ENCODE measurements around the gene MFAP1. TPM values are rescaled to one million over a fixed set of nuclear protein-coding genes. Genes with fewer than 3 reads are reported as not detected.
"Not testable (repeated sequence)": the region's sequence is repeated elsewhere in the genome, so short reads cannot be mapped to it uniquely, and the experiment has no call there.

MFAP1 gene
- total and polyA plus RNA-seq, 4 donors, result 7.9 to 8.3 (median 8.1) TPM

- not testable (repeated sequence) for H3K27ac ChIP-seq (ENCODE audit: low read depth in 1 of 2, low read length in 2 of 2); H3K9ac ChIP-seq (ENCODE audit: low read depth in 1 of 2, low read length in 2 of 2); H3K36me3 ChIP-seq (ENCODE audit: control insufficient read depth in 4 of 4, insufficient read depth in 3 of 4, low read depth in 1 of 4, low read length in 3 of 4); H3K4me3 ChIP-seq (ENCODE audit: low read depth in 1 of 3, low read length in 3 of 3); H3K9me3 ChIP-seq (ENCODE audit: control insufficient read depth in 4 of 4, low read length in 3 of 4); H3K4me1 ChIP-seq (ENCODE audit: control insufficient read depth in 4 of 4, insufficient read depth in 4 of 4, low read length in 3 of 4); DNase-seq (ENCODE audit: low spot score); H3K27me3 ChIP-seq (ENCODE audit: control insufficient read depth in 4 of 4, insufficient read depth in 4 of 4, low read length in 3 of 4)
- WGBS, result 96% methylated on average over 14 of the region's 14 CpGs
Measured at GRCh38 chr15:43831519-43832052, 7.1 kb upstream of the MFAP1 start.

DNA sequence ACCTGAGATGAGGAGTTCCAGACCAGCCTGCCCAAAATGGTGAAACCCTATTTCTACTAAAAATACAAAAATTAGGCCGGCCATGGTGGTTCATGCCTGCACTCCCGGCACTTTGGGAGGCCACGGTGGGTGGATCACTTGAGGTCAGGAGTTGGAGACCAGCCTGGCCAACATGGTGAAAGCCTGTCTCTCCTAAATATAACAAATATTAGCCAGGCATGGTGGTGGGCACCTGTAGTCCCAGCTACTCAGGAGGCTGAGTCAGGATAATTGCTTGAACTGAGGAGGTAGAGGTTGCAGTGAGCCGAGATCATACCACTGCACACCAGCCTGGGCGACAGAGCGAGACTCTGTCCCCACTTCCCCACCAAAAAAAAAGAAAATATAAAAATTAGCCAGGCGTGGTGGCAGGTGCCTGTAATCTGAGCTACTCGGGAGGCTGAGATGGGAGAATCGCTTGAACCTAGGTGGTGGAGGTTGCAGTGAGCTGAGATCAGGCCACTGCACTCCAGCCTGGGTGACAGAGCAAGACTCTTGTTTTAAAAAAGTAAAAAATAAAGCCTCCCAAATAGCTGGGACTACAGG, 6.3 kb upstream of the MFAP1 start:
- not testable (repeated sequence) for H3K9me3 ChIP-seq (ENCODE audit: control insufficient read depth in 4 of 4, low read length in 3 of 4); H3K4me1 ChIP-seq (ENCODE audit: control insufficient read depth in 4 of 4, insufficient read depth in 4 of 4, low read length in 3 of 4); DNase-seq (ENCODE audit: low spot score); H3K4me3 ChIP-seq (ENCODE audit: low read depth in 1 of 3, low read length in 3 of 3); H3K27me3 ChIP-seq (ENCODE audit: control insufficient read depth in 4 of 4, insufficient read depth in 4 of 4, low read length in 3 of 4); H3K9ac ChIP-seq (ENCODE audit: low read depth in 1 of 2, low read length in 2 of 2); H3K36me3 ChIP-seq (ENCODE audit: control insufficient read depth in 4 of 4, insufficient read depth in 3 of 4, low read depth in 1 of 4, low read length in 3 of 4); H3K27ac ChIP-seq (ENCODE audit: low read depth in 1 of 2, low read length in 2 of 2)
- WGBS, result 97% methylated on average over 9 of the region's 9 CpGs

DNA sequence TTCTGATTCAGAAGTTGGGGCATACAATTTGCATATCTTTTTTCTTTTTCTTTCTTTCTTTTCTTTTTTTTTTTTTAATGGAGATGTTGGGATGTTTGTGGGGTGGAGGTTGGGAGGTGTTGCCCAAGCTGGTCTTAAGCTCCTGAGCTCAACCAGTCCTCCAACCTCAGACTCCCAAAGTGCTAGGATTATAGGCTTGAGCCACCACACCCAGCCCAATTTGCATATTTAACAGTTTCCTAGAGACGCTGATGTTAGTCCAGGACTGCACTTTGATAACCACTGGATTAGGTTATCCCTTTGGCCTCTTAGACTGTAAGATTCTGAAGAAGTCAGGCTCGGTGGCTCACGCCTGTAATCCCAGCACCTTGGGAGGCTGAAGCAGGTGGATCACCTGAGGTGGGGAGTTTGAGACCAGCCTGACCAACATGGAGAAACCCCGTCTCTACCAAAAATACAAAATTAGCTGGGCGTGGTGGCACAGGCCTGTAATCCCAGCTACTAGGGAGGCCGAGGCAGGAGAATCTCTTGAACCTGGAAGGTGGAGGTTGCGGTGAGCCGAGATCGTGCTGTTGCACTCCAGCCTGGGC, 5.6 kb upstream of the MFAP1 start:
- WGBS, result 95% methylated on average over 9 of the region's 9 CpGs
- not testable (repeated sequence) for H3K9me3 ChIP-seq (ENCODE audit: control insufficient read depth in 4 of 4, low read length in 3 of 4); H3K9ac ChIP-seq (ENCODE audit: low read depth in 1 of 2, low read length in 2 of 2); H3K27ac ChIP-seq (ENCODE audit: low read depth in 1 of 2, low read length in 2 of 2); H3K36me3 ChIP-seq (ENCODE audit: control insufficient read depth in 4 of 4, insufficient read depth in 3 of 4, low read depth in 1 of 4, low read length in 3 of 4); H3K27me3 ChIP-seq (ENCODE audit: control insufficient read depth in 4 of 4, insufficient read depth in 4 of 4, low read length in 3 of 4); H3K4me3 ChIP-seq (ENCODE audit: low read depth in 1 of 3, low read length in 3 of 3); DNase-seq (ENCODE audit: low spot score); H3K4me1 ChIP-seq (ENCODE audit: control insufficient read depth in 4 of 4, insufficient read depth in 4 of 4, low read length in 3 of 4)

- H3K4me3 ChIP-seq (ENCODE audit: low read depth in 1 of 3, low read length in 3 of 3), result no peak overlapping the region
- DNase-seq (ENCODE audit: low spot score), result no peak
- H3K36me3 ChIP-seq (ENCODE audit: control insufficient read depth in 4 of 4, insufficient read depth in 3 of 4, low read depth in 1 of 4, low read length in 3 of 4), result no peaks in the 10 kb centered on the region
- H3K27me3 ChIP-seq (ENCODE audit: control insufficient read depth in 4 of 4, insufficient read depth in 4 of 4, low read length in 3 of 4), result no peaks in the 10 kb centered on the region
- 83% methylated on average over 6 of the region's 6 CpGs for WGBS
- no peak overlapping the region for H3K27ac ChIP-seq (ENCODE audit: low read depth in 1 of 2, low read length in 2 of 2)
- no peak overlapping the region for H3K9ac ChIP-seq (ENCODE audit: low read depth in 1 of 2, low read length in 2 of 2)
- TF ChIP-seq, protein P1, sequence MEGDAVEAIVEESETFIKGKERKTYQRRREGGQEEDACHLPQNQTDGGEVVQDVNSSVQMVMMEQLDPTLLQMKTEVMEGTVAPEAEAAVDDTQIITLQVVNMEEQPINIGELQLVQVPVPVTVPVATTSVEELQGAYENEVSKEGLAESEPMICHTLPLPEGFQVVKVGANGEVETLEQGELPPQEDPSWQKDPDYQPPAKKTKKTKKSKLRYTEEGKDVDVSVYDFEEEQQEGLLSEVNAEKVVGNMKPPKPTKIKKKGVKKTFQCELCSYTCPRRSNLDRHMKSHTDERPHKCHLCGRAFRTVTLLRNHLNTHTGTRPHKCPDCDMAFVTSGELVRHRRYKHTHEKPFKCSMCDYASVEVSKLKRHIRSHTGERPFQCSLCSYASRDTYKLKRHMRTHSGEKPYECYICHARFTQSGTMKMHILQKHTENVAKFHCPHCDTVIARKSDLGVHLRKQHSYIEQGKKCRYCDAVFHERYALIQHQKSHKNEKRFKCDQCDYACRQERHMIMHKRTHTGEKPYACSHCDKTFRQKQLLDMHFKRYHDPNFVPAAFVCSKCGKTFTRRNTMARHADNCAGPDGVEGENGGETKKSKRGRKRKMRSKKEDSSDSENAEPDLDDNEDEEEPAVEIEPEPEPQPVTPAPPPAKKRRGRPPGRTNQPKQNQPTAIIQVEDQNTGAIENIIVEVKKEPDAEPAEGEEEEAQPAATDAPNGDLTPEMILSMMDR (IDR thresholded peaks at IDR 0.05; ENCODE audit: low read depth, low read length, missing input control), result no peak
- TF ChIP-seq FOXA1 (IDR thresholded peaks at IDR 0.05), result no peak
- TF ChIP-seq, protein P2, sequence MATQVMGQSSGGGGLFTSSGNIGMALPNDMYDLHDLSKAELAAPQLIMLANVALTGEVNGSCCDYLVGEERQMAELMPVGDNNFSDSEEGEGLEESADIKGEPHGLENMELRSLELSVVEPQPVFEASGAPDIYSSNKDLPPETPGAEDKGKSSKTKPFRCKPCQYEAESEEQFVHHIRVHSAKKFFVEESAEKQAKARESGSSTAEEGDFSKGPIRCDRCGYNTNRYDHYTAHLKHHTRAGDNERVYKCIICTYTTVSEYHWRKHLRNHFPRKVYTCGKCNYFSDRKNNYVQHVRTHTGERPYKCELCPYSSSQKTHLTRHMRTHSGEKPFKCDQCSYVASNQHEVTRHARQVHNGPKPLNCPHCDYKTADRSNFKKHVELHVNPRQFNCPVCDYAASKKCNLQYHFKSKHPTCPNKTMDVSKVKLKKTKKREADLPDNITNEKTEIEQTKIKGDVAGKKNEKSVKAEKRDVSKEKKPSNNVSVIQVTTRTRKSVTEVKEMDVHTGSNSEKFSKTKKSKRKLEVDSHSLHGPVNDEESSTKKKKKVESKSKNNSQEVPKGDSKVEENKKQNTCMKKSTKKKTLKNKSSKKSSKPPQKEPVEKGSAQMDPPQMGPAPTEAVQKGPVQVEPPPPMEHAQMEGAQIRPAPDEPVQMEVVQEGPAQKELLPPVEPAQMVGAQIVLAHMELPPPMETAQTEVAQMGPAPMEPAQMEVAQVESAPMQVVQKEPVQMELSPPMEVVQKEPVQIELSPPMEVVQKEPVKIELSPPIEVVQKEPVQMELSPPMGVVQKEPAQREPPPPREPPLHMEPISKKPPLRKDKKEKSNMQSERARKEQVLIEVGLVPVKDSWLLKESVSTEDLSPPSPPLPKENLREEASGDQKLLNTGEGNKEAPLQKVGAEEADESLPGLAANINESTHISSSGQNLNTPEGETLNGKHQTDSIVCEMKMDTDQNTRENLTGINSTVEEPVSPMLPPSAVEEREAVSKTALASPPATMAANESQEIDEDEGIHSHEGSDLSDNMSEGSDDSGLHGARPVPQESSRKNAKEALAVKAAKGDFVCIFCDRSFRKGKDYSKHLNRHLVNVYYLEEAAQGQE (IDR thresholded peaks at IDR 0.05), result no peak
- TF ChIP-seq SP1 (IDR thresholded peaks at IDR 0.05), result no peak
- TF ChIP-seq TAF1 (conservative IDR thresholded peaks at IDR 0.05), result no peak
- TF ChIP-seq NR2F2 (IDR thresholded peaks at IDR 0.05), result no peak
- no peak for TF ChIP-seq JUND (IDR thresholded peaks at IDR 0.05)
- TF ChIP-seq, protein P3, sequence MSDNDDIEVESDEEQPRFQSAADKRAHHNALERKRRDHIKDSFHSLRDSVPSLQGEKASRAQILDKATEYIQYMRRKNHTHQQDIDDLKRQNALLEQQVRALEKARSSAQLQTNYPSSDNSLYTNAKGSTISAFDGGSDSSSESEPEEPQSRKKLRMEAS (IDR thresholded peaks at IDR 0.05), result no peak
- no peak for TF ChIP-seq RXRA (IDR thresholded peaks at IDR 0.05)
- no peak for TF ChIP-seq YY1 (IDR thresholded peaks at IDR 0.05)
- H3K4me1 ChIP-seq (ENCODE audit: control insufficient read depth in 4 of 4, insufficient read depth in 4 of 4, low read length in 3 of 4), result peaks cover 7 to 17% (median 9%) of the 10 kb centered on the region in 4 donors
- no peaks in the 10 kb centered on the region for H3K9me3 ChIP-seq (ENCODE audit: control insufficient read depth in 4 of 4, low read length in 3 of 4)
Measured at GRCh38 chr15:43828061-43828657, 3.7 kb upstream of the MFAP1 start.

All from liver (tissue), 9 donors.